ENCODE results near the gene SNRK.

- TF ChIP-seq, protein P1, sequence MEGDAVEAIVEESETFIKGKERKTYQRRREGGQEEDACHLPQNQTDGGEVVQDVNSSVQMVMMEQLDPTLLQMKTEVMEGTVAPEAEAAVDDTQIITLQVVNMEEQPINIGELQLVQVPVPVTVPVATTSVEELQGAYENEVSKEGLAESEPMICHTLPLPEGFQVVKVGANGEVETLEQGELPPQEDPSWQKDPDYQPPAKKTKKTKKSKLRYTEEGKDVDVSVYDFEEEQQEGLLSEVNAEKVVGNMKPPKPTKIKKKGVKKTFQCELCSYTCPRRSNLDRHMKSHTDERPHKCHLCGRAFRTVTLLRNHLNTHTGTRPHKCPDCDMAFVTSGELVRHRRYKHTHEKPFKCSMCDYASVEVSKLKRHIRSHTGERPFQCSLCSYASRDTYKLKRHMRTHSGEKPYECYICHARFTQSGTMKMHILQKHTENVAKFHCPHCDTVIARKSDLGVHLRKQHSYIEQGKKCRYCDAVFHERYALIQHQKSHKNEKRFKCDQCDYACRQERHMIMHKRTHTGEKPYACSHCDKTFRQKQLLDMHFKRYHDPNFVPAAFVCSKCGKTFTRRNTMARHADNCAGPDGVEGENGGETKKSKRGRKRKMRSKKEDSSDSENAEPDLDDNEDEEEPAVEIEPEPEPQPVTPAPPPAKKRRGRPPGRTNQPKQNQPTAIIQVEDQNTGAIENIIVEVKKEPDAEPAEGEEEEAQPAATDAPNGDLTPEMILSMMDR (conservative IDR thresholded peaks at IDR 0.05), result no peak
- no peak for TF ChIP-seq EZH2 (IDR thresholded peaks at IDR 0.05; ENCODE audit: low read depth)
Measured at GRCh38 chr3:43349716-43350115, 63.4 kb downstream of the SNRK start.
